T-helper 1 cell treated with Interleukin-12 subunit alpha and Interleukin-12 subunit beta and Interleukin-4 antibody, amounts not matched to agents 30 ng/mL and 1 ng/mL, for 36 hours (primary cell): ENCODE measurements around the gene DHX8. TPM values are rescaled to one million over a fixed set of nuclear protein-coding genes. Genes with fewer than 3 reads are reported as not detected.

Experiments
- intact Hi-C: fragments of 100-400 bp; cut with micrococcal nuclease; formaldehyde crosslinking; loops from one replicate; pipeline ENCODE4 v1.15.1; 2024
- total RNA-seq: library from RNA; stranded (reverse); gene quantifications from 2 replicates; pipeline ENCODE4 v1.2.3, GENCODE V29; 2022

The DHX8 gene
- total RNA-seq, 1 donor from 2014 or later: 65.9 TPM

- intact Hi-C loops: no loop called here
Observed at GRCh38 chr17:43521389-43521788, 37.6 kb downstream of the DHX8 start.

DNA sequence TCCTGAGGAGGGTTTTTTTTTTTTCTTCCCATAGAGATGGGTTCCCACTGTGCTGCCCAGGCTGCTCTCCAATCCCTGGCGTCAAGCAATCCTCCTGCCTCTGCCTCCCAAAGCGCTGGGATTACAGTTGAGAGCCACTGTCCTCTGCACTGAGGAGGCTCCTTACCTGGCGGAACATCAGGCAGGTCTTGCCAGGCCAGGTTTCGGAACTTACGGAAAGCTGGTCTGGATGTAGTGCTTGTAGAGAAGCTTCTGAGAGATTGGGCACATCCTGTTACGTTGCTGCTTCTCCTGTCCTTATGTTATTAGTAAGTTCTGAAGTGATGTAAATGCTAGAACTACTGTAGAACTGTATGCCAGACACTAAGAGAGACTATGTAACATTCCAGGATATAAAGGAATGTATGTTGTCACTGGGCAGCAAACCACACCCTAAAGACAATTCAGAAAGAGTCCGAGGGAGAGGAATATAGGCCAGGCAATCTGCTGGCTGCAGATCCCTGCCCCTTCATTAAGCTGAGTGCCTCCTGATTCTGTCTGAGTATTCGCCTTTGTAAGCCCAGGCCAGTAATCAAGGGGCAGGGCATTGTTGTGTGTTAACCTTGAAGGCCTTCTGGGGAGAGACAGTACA lies 41.3 kb downstream of the DHX8 start:
- intact Hi-C loops: no loop called here

DNA sequence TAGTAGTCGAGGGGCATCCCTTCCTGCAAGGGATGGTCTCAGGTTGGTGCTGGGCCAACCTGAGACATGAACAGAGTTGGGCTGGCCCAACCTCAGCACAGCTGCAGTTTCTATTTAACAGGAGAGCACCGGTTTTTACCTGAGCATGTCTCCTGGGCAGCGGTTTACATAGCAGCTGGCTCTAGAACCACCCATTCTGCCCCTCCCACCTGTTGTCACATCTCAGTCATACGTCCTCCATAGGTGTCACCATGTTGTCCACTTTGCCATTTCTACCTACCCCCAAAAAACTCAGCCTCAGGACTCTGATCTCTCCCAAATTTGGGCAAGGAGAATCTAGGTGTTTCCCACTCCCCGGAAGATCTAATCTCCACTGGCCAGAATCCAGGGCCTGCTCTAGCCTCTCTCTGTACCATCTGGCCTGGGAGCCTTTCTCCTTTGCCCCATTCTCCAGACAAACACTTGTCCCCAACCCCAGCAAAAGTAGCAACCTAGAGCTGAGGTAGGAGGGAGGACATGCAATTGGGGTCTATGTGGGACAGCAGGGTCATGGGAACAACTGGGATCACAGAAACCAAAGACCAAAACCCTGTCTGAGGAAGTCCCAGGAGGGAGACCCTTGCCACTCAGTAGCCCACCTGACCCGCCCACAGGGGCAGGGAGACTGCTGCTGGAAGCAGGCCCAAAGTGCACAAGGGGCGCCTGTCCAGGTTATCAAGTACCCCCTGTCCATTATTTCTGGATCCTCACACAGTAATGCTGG lies 43.3 kb downstream of the DHX8 start:
- intact Hi-C loops: no loop called here

DNA sequence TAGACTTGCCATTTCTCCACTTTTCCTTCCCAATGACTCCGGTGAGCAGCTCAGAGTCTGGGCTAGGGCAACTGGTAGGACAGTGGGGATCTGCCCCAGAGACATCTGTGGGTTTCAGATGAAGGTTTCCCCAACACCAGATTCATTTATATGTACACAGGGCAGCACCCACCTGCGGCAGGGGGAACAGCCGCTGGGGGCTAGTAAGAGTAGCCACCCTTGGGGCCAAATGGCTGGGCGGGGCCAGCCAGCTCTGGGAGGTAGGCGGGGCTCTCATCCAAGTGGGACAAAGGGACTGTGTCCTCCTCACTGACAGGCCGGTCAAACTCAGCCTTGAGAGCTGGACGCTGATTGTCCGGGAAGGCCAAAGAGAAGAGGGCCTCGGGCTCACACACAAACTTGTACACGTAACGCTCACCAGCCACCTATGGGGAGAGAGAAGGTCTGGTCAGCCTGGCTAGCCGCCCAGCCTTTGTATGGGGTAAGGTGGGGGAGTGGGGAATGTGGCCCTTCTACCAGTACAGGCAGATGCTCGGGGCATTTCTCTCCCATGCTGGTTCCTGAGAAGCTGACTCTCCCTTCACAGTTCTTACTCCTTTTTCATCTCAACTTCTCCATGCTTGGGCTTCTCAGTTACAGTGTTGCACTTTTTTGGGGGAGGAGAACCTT lies 44.7 kb downstream of the DHX8 start:
- intact Hi-C loops: no loop called here

DNA sequence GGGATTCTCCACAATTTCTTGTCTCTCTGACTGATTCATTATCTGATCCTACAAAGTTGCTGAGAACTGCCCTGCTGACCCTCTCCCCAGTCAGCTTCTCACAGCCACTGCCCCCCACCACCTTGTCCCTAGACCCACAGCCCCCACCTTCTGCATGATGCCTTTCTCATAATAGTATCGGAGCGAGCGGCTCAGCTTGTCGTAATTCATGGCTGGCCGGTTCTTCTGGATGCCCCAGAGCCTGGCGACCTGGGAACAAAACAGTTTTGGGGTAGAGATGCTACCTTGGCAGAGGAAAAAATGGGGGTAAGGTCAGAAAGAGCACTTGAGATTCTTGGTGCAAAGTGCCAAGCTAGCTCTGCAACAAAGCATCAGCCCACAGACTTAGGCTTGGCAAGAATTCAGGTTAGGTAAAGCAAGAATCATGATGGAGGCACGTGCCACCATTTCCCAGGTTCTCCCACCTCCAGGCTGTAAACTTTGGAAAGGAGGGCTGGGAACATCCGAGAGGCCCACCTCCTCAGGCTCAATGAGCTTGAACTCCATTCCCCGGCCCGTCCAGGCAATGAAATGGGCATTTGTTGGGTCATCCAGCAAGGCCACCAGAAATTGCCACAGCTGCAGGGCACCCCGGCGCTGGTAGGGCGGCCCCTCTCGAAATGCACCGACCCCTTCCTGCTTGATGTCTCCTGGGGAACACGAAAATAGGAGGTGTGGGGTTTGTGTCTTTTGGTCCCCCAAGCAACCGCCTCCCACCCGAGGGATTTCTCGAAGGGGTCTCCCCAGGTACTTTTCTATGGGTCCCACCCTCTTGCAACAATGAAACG lies 45.4 kb downstream of the DHX8 start:
- intact Hi-C loops: no loop called here

DNA sequence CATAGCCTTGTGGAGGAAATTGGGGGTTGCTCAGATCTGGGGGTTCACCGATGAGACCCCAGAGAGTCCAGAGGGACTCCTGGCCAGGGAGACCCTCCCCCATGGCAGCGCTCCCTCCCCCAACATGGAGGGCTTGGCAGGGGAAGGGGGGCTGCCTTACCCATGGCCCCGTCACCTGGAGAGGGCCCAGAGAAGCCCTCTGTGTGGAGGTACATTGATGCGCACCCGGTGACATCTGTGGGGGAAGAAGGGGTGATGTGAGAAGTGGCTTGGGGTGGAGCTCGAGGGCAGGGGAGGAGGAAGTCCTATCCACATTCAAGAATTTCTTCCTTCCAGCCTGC lies 46.1 kb downstream of the DHX8 start:
- intact Hi-C loops: no loop called here

- intact Hi-C loops: no loop called here
Observed at GRCh38 chr17:43530288-43531081, 46.7 kb downstream of the DHX8 start.

DNA sequence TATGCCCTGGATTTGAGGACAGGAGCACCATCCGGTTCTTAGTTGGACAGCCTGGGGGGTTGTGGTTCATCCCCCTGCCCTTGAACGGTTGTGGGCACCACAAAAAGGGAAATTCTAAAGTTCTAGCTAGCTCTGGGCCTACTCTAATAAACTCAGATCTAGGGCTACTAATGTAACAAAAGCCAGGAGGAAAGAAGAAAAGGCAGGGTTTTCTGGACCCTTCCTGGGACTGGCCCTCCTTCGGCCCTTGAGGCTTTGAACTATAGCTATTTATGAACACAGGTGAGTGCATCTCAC lies 47.3 kb downstream of the DHX8 start:
- intact Hi-C loops: no loop called here

GRCh38 chr17:43531955-43532354 lies 48.2 kb downstream of the DHX8 start:
- intact Hi-C loops: no loop called here

DNA sequence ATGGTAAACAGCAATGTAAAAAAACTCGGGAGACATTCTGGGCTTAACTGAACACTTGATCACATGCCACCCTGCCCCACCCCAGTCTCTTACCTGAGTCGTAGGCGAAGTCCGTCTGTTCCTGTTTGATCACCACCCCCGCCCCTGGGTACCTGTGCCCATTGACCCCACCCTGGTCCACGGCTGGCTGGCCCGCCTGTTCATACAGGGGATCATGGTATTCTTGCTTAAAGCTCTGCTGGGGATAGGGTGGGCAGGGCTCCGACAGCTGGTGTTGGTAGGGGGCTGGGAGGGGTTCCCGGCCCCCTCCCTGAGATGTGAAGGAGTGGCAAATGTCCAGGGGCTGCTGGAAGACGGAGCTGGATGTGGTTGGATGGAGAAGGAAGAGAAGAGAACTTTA lies 48.8 kb downstream of the DHX8 start:
- intact Hi-C loops: no loop called here

- intact Hi-C loops: no loop called here
Observed at GRCh38 chr17:43533699-43534098, 49.9 kb downstream of the DHX8 start.

DNA sequence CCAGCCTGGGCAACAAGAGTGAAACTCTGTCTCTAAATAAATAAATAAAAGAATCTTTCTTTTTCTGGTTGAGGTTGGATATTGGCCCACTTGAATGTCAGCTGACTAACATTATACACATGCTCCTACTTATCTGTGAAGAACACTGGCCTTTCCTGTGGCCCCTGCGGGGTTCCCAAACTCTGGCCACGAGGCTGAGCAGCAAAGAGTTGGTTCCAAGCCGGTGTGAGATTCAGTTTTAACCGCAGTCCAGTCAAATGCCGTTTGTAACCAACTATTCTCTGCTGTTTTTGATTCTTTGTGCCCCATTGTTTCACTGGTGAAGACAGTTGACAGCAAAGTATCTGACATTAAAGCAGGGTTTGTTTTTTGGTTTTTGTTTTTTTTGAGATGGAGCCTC lies 51.1 kb downstream of the DHX8 start:
- intact Hi-C loops: no loop called here

GRCh38 chr17:43536236-43536992 lies 52.6 kb downstream of the DHX8 start:
- intact Hi-C loops: no loop called here

DNA sequence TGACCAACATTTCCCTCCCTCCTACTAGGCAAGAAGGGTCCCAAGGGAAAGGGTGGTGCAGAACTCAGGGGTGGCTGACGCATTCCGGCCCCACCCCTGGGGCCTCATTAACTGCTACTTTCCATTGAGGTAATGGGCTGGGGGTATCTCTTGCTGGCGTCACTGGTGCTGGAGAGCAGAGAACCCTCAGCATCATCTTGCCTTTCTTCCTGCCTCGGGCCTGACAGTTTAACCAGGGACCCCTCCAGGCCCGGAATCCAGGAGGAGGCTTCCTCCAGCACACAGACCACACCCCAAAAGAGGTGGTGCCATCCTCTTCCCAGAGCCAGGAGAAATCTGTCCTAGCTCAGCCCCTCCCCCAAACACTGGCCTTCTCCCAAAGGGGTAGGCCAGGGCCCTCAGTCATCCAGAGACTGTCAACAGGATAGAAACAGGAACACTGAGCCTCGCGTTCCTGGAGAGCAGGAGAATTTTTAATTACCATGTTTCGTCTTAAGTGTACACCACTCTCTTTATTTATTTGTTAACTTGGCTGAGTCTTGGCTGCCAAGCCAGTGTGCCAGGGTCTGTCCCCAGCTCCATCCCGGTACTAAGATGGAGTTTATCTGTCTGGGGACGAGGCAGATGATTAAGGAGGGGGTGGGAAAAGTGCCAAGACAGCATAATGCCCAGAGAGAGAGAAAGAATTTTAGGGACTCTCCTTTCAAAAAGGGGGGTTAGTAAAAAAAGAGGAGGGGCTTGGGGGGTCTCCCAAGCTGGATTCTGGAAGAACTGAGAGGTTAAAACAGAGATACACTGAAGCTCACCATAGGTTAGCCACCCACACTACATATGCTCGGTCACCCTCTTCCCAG lies 57.3 kb downstream of the DHX8 start:
- intact Hi-C loops: loop anchor here (10.0 kb wide), 1 partner anchor 866 kb away; the partner anchor contains the start of gene PLEKHH3

DNA sequence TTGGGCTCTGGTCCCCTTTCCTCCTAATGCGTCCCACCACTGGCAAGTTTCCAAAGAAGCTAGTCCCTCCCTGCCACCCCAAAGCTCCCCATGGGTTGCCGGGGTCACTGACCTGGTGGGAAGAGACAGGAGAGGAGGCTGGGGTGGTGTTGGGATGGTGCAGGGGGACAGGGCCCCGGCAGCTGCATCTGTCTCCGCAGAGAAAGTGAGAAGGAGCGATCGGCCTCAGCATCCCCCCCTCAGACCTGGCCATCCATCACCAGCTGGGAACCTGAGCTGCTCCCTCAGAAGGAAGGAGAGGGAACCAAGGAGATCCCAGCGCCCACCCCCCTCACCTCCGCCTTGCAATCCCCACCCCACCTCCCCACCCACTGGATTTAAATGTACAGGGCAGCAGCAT lies 59.1 kb downstream of the DHX8 start:
- intact Hi-C loops: loop anchor here (10.0 kb wide), 1 partner anchor 868 kb away; the partner anchor contains the start of gene PLEKHH3

GRCh38 chr17:43543300-43543699 lies 59.5 kb downstream of the DHX8 start:
- intact Hi-C loops: loop anchor here (10.0 kb wide), 1 partner anchor 868 kb away; the partner anchor contains the start of gene PLEKHH3

GRCh38 chr17:43543771-43544575 lies 60.2 kb downstream of the DHX8 start:
- intact Hi-C loops: loop anchor here (10.0 kb wide), 1 partner anchor 869 kb away; the partner anchor contains the start of gene PLEKHH3

- intact Hi-C loops: loop anchor here (5.0 to 10.0 kb wide), 2 partner anchors 63 to 871 kb away; partner anchors contain the start of genes DHX8 and PLEKHH3
Observed at GRCh38 chr17:43545383-43545632, 61.5 kb downstream of the DHX8 start.
